Gastrocnemius medialis (tissue), 4 donors: ENCODE data around the gene RLN3. TPM values are rescaled to one million over a fixed set of nuclear protein-coding genes. Genes with fewer than 3 reads are reported as not detected.

Source experiments
- ATAC-seq, 2 donors: fragments of 150-250 bp; one replicate each; pipeline ENCODE4 v1.9.1; 2016
- DNase-seq, 2 donors: peaks; one replicate each; pipeline ENCODE4 v3.0.0-alpha.2; 2019
- H3K27ac ChIP-seq, 4 donors: fragments of 200-600 bp; sonication (generic); 1 replicate in 1 of 4; 2 replicates in 3 of 4; pipeline ENCODE4 v1.5.1; 2016 to 2018; ENCODE audit warnings: mild to moderate bottlenecking in 2 of 4, moderate library complexity in 1 of 4
- H3K27me3 ChIP-seq, 3 donors: fragments of 200-600 bp; sonication (generic) in 2 of 3; 1 replicate in 1 of 3; 2 replicates in 2 of 3; pipeline versions ENCODE4 v1.5.1 to v1.6.0; 2016 to 2019; ENCODE audit warnings: mild to moderate bottlenecking in 1 of 3, moderate library complexity in 1 of 3
- H3K36me3 ChIP-seq, 2 donors: fragments of 200-600 bp; sonication (generic) in 1 of 2; one replicate each; pipeline ENCODE4 v1.5.1; 2017 to 2018
- H3K4me1 ChIP-seq, 2 donors: fragments of 200-600 bp; sonication (generic) in 1 of 2; one replicate each; pipeline ENCODE4 v1.5.1; 2016 to 2017; ENCODE audit warnings: mild to moderate bottlenecking in 2 of 2
- H3K4me3 ChIP-seq, 4 donors: fragments of 200-600 bp; sonication (generic) in 3 of 4; 1 replicate in 1 of 4; 2 replicates in 3 of 4; pipeline ENCODE4 v1.5.1; 2016 to 2019; ENCODE audit warnings: mild to moderate bottlenecking in 2 of 4
- H3K9me3 ChIP-seq, 3 donors: fragments of 200-600 bp; sonication (generic) in 2 of 3; 1 replicate in 1 of 3; 2 replicates in 2 of 3; pipeline ENCODE4 v1.5.1; 2016 to 2019
- POLR2A ChIP-seq, 2 donors: fragments of 450-650 bp; IDR thresholded peaks; one replicate each; pipeline ENCODE4 v1.6.1; 2017; ENCODE audit warnings: antibody characterized with exemption in 2 of 2, mild to moderate bottlenecking in 2 of 2, moderate library complexity in 2 of 2
- in situ Hi-C, 4 donors: fragments of 200-750 bp; cut with MboI; loops; one replicate each; pipeline versions ENCODE4 v1.15.0 to v1.8.0; 2017; ENCODE audit warnings: low sequenced_read_pairs in 4 of 4
- intact Hi-C: fragments of 100-400 bp; cut with DNase I; formaldehyde crosslinking; loops from one replicate; pipeline ENCODE4 v1.15.1; 2023; ENCODE audit warnings: low total_unique reads
- total RNA-seq, 4 donors: library from RNA; depleted of rRNA; stranded (reverse); fragments of >200 nt; gene quantifications; one replicate each; pipeline versions ENCODE4 v1.1.0 to v1.2.3, GENCODE V29; 2016
- TF ChIP-seq, protein P1 (sequence below), 5 experiments: fragments of 450-650 bp in 3 of 5; fragments of 200-600 bp in 2 of 5; sonication (generic) in 2 of 5; IDR thresholded peaks in 4 of 5; conservative IDR thresholded peaks in 1 of 5; 1 replicate in 4 of 5; 2 replicates in 1 of 5; pipeline ENCODE4 v1.5.1; 2016 to 2019; ENCODE audit warnings: antibody characterized with exemption in 5 of 5, mild to moderate bottlenecking in 3 of 5, moderate library complexity in 3 of 5

The RLN3 gene
- total RNA-seq, 4 donors from 2014 or later = not detected

DNA sequence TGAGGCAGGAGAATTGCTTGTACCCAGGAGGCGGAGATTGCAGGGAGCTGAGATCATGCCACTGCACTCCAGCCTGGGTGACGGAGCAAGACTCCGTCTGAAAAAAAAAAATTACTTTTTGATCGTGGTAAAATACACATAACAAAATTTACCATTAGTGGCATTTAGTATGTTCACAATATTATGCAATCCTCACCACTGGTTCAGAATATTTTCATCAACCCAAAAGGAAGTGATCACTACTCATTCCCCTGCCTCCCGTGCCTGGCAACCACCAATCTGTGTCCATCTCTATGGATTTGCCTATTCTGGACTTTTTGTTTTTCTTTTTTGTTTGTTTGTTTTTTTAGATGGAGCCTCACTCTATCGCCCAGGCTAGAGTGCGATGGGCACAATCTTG, 35.2 kb downstream of the RLN3 start:
- intact Hi-C loops (no loop called here), in situ Hi-C loops (loop anchor here (25.0 kb wide), 2 partner anchors 451 to 476 kb away; no protein-coding TSS in a partner anchor)
- Histone ChIP-seq H3K36me3 (no peaks in the 10 kb centered on the region), H3K4me1 (peaks cover 0 to 4% of the 10 kb centered on the region in 2 donors), H3K27me3 (peaks cover 16 to 43% (median 29%) of the 10 kb centered on the region in 3 donors), H3K4me3 (no peak overlapping the region), H3K27ac (no peak overlapping the region), H3K9me3 (no peaks in the 10 kb centered on the region)
- no peak for DNase-seq
- no peak for ATAC-seq
- TF ChIP-seq POLR2A (IDR thresholded peaks at IDR 0.05) = no peak
- TF ChIP-seq, protein P1, sequence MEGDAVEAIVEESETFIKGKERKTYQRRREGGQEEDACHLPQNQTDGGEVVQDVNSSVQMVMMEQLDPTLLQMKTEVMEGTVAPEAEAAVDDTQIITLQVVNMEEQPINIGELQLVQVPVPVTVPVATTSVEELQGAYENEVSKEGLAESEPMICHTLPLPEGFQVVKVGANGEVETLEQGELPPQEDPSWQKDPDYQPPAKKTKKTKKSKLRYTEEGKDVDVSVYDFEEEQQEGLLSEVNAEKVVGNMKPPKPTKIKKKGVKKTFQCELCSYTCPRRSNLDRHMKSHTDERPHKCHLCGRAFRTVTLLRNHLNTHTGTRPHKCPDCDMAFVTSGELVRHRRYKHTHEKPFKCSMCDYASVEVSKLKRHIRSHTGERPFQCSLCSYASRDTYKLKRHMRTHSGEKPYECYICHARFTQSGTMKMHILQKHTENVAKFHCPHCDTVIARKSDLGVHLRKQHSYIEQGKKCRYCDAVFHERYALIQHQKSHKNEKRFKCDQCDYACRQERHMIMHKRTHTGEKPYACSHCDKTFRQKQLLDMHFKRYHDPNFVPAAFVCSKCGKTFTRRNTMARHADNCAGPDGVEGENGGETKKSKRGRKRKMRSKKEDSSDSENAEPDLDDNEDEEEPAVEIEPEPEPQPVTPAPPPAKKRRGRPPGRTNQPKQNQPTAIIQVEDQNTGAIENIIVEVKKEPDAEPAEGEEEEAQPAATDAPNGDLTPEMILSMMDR (IDR thresholded peaks at IDR 0.05 in 4 of 5, conservative IDR thresholded peaks at IDR 0.05 in 1 of 5) = no peak

DNA sequence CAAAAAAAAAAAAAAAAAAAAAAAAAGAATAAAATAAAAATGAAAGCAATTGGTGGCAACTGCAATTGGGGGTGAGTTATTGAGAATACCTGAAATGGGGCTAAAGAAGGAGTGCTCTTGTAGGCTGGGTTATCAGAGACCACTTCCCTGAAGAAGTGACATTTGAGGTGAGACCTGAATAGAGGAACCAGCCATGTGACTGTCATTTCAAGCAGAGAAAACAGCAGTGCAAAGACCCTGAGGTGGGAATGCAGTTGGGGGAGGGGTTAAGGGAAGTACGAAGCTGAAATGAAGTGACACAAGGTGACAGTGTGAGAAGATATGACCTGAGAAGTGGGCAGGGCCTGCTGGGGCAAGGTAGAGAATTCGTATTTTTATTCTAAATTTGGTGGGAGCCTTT, 38.2 kb downstream of the RLN3 start:
- H3K27ac ChIP-seq = no peak overlapping the region
- TF ChIP-seq, protein P1 (IDR thresholded peaks at IDR 0.05 in 4 of 5, conservative IDR thresholded peaks at IDR 0.05 in 1 of 5) = no peak
- TF ChIP-seq POLR2A (IDR thresholded peaks at IDR 0.05) = no peak
- no peak for DNase-seq
- ATAC-seq = no peak
- H3K9me3 ChIP-seq = no peaks in the 10 kb centered on the region
- no peak overlapping the region for H3K4me3 ChIP-seq
- intact Hi-C loops = no loop called here
- in situ Hi-C loops = loop anchor here (25.0 kb wide), 2 partner anchors 454 to 479 kb away; no protein-coding TSS in a partner anchor
- no peaks in the 10 kb centered on the region for H3K36me3 ChIP-seq
- peaks cover 0 to 16% (median 0%) of the 10 kb centered on the region in 3 donors for H3K27me3 ChIP-seq
- H3K4me1 ChIP-seq = no peaks in the 10 kb centered on the region

DNA sequence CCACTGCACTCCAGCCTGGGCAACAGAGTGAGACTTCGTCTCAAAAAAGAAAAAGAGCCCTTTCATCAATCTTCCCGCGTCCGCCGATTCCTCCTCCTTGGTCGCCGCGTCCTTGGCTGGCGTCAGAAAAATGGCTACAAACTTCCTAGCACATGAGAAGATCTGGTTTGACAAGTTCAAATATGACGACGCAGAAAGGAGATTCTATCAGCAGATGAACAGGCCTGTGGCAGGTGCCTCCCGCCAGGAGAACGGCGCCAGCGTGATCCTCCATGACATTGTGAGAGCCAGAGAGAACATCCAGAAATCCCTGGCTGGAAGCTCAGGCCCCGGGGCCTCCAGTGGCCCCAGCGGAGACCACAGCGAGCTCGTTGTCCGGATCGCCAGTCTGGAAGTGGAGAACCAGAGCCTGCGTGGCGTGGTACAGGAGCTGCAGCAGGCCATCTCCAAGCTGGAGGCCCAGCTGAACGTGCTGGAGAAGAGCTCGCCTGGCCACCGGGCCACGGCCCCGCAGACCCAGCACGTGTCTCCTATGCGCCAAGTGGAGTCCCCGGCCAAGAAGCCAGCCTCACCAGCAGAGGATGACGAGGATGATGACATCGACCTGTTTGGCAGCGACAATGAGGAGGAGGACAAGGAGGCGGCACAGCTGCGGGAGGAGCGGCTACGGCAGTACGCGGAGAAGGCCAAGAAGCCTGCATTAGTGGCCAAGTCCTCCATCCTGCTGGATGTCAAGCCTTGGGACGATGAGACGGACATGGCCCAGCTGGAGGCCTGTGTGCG, 42.5 kb downstream of the RLN3 start:
- H3K36me3 ChIP-seq = no peaks in the 10 kb centered on the region
- H3K9me3 ChIP-seq = no peaks in the 10 kb centered on the region
- TF ChIP-seq, protein P1 (IDR thresholded peaks at IDR 0.05 in 4 of 5, conservative IDR thresholded peaks at IDR 0.05 in 1 of 5) = no peak
- no peak for TF ChIP-seq POLR2A (IDR thresholded peaks at IDR 0.05)
- peaks cover 17 to 30% of the 10 kb centered on the region in 2 donors for H3K4me1 ChIP-seq
- H3K27me3 ChIP-seq = no peaks in the 10 kb centered on the region
- intact Hi-C loops = loop anchor here (5.0 to 10.0 kb wide), 2 partner anchors 278 to 476 kb away; no protein-coding TSS in a partner anchor
- ATAC-seq (no peak), DNase-seq (no peak)
- no peak overlapping the region for H3K4me3 ChIP-seq
- in situ Hi-C loops = loop anchor here (5.0 to 25.0 kb wide), 4 partner anchors 72 to 483 kb away; partner anchors contain the start of gene NANOS3 (in 1 of the 4)
- no peak overlapping the region for H3K27ac ChIP-seq

DNA sequence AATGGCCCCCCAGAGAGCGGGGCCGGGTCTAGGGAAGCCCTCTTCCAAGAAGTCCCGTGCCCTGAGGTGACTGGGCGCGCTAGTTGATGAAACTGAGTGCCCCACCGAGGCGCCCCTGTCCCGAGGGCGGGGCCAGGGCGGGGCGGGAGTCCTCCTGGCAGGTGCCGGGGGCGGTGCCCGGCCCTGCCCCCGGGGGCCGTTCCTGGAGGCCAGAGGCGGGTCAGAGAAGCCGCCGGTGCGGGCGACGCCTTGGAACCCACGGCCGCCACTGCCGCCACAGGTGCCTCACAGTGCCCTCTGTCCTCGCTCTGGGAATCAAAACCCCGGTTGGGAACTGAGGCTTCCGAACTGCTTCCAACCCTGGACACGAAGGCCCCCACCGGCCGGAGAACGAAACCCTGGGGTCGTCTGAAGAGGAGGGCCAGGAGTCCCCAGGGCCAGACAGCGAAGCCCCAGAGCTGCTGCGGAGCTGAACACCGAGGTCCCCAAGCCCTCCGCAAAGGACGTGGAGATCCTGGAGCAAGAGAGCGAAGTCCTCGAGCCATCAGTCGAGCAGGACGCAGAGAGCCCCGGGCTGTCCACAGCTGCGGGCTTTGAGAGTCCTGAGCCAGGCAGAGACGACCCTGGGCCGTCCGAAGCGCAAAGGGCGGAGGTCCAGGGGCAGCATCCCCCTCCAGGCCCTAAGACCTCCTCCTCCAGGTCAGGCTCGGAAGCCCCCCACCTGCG, 44.8 kb downstream of the RLN3 start, which contains the start of gene MISP3:
MISP3 (plus strand) TSS at position 252 of the 726 bp plus-strand sequence. CDS start 524 bp downstream, outside the sequence.
- Histone ChIP-seq H3K27me3 (no peaks in the 10 kb centered on the region), H3K4me1 (peaks cover 20 to 32% of the 10 kb centered on the region in 2 donors), H3K4me3 (peak within 1 kb of the TSS; percentile 71 to 93 (median 74)), H3K9me3 (no peaks in the 10 kb centered on the region), H3K27ac (peak within 1 kb of the TSS; percentile 86 to 97 (median 90)), H3K36me3 (no peaks in the 10 kb centered on the region)
- intact Hi-C loops (loop anchor here (1.0 to 10.0 kb wide), 7 partner anchors 42 to 478 kb away; partner anchors contain the start of genes ASF1B and RFX1), in situ Hi-C loops (loop anchor here (5.0 to 25.0 kb wide), 4 partner anchors 70 to 485 kb away; partner anchors contain the start of gene NANOS3 (in 1 of the 4))
- peak; percentile 69 to 82 for TF ChIP-seq POLR2A (IDR thresholded peaks at IDR 0.05)
- TF ChIP-seq, protein P1 (IDR thresholded peaks at IDR 0.05 in 4 of 5, conservative IDR thresholded peaks at IDR 0.05 in 1 of 5) = no peak
- peak in 1 of 2 donors; percentile 75 for DNase-seq
- ATAC-seq = peak; percentile 45 to 52
